Body of pancreas (tissue), 4 donors: ENCODE results near the gene AOC1. TPM values are rescaled to one million over a fixed set of nuclear protein-coding genes. Genes with fewer than 3 reads are reported as not detected.

ENCODE experiments used
- ATAC-seq: fragments of 150-250 bp; one replicate; pipeline ENCODE4 v1.9.1; 2016
- DNase-seq, 4 donors: peaks; one replicate each; pipeline ENCODE4 v3.0.0-alpha.2; 2019
- H3K27ac ChIP-seq, 4 donors: fragments of 200-600 bp; sonication (generic); 1 replicate in 3 of 4; 2 replicates in 1 of 4; pipeline versions ENCODE4 v1.5.1 to v1.6.1; 2016 to 2019; ENCODE audit warnings: mild to moderate bottlenecking in 1 of 4, mixed read lengths in 1 of 4, moderate library complexity in 1 of 4
- H3K27me3 ChIP-seq, 2 donors: fragments of 200-600 bp; sonication (generic); one replicate each; pipeline ENCODE4 v1.6.0; 2016; ENCODE audit warnings: mild to moderate bottlenecking in 1 of 2
- H3K36me3 ChIP-seq, 2 donors: fragments of 200-600 bp; sonication (generic); replicated peaks in 1 of 2; 2 replicates each; pipeline ENCODE4 v1.5.1; 2016; ENCODE audit warnings: low read depth in 2 of 2; ENCODE audit not compliant: insufficient read depth in 1 of 2
- H3K4me1 ChIP-seq: fragments of 200-600 bp; sonication (generic); one replicate; pipeline ENCODE4 v1.6.0; 2016
- H3K4me3 ChIP-seq, 2 donors: fragments of 200-600 bp; sonication (generic); 1 replicate in 1 of 2; 2 replicates in 1 of 2; pipeline ENCODE4 v1.5.1; 2016 to 2019
- H3K9me3 ChIP-seq, 3 donors: fragments of 200-600 bp; sonication (generic); 1 replicate in 2 of 3; 2 replicates in 1 of 3; pipeline ENCODE4 v1.5.1; 2016
- CTCF ChIP-seq, 7 experiments: fragments of 450-650 bp in 4 of 7; fragments of 200-600 bp in 3 of 7; sonication (generic) in 3 of 7; IDR thresholded peaks; one replicate each; pipeline ENCODE4 v1.5.1; 2016 to 2019; ENCODE audit warnings: antibody characterized with exemption in 7 of 7
- POLR2A ChIP-seq, 3 donors: fragments of 450-650 bp; IDR thresholded peaks; one replicate each; pipeline ENCODE4 v1.6.1; 2016; ENCODE audit warnings: antibody characterized with exemption in 3 of 3, mild to moderate bottlenecking in 2 of 3
- WGBS, 2 donors: methylation state at CpG; one replicate each; pipeline ENCODE4 v1.1.5; 2017; 5-methylcytosine and 5-hydroxymethylcytosine counted together
- intact Hi-C: fragments of 100-400 bp; cut with DNase I; formaldehyde crosslinking; loops from one replicate; pipeline ENCODE4 v1.15.1; 2023
- total RNA-seq, 2 donors: library from RNA; depleted of rRNA; stranded (reverse); fragments of >200 nt; gene quantifications; one replicate each; pipeline ENCODE4 v1.1.0, GENCODE V29; 2016

The AOC1 gene
- total RNA-seq, 2 donors from 2014 or later, result 1.6 TPM; not detected in 1

DNA sequence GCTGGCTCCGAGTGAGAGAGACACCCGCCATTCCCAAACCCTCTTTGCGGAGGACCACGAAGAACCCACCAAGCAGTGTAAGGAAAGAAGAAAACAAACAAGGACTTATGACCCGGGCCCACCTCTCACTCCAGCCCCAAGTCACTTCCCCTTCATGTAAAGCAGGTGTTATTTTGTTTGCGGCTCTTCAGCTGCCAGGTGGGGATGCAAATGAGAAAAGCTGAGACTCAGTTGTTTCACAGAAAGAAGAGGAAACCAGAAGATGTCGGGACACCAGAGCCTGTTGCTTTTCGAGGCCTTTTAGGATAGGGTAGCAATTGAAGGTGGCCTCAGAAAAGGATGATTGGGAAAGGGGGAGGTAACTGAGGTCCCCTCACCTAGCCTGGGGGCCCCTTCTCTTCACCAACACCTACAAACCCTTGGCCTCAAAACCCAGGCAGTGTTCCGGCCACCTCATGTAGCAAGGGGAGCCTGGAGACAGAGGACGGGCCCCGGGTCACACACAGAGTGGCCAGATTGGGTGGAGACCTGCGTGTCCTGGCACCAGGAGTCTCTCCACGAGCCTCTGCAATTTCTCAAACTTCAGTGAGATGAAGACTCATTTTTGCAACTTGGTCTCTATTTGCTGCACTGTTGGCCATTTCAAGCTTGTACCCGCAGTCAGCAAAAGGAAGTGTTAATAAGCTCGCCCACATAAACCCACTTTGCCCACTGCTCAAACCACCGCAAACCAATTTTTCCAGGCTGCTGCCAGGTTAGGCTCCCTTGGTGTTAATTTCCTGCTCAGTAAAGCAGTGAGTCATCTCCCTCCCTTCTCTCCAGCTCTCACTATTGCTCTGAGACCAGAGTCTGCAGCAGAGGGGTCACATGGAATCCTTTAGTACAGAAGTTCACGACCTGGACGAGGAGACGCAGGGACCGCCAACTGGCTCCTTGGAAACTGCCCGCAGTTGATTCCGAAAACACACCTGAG lies 45.5 kb downstream of the AOC1 start:
- Histone ChIP-seq H3K9me3 (peaks cover 0 to 12% (median 0%) of the 10 kb centered on the region in 3 donors), H3K27me3 (no peaks in the 10 kb centered on the region), H3K36me3 (no peaks in the 10 kb centered on the region), H3K4me1 (peaks cover 27% of the 10 kb centered on the region), H3K27ac (no peak overlapping the region), H3K4me3 (no peak overlapping the region)
- no peak for ATAC-seq
- DNase-seq, result no peak
- intact Hi-C loops, result loop anchor here (5.0 to 10.0 kb wide), 2 partner anchors 90 to 217 kb away; no protein-coding TSS in a partner anchor
- TF ChIP-seq POLR2A (IDR thresholded peaks at IDR 0.05) (no peak), CTCF (IDR thresholded peaks at IDR 0.05) (no peak)
- 42 to 44% methylated on average over 20 to 22 of the region's 22 CpGs for WGBS, 2 donors

DNA sequence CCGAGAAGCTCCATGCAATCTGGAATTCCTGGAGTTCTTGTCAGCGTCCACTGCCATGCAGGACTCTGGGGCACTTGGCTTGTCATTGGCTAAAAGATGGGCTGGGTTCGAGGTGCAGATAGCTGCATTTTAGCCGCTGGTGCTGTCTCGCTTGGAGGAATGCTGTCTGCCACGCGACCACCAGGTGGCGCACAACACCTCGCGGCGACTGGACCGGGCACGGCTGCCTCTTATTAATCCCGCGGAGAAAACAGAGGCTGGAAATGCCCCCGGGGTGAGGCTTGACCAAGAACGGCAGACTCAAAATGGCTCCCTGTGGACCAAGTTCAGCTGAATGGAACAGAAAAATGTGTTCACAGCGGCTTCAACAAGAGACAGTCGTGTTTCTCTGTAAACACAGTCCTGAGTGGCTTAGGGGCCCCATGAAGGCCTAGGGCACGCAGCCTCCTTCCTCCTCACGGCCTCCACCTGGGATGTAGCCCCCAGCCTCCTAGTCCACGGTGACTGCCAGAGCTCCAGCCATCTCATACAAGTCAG lies 46.2 kb downstream of the AOC1 start:
- Histone ChIP-seq H3K27me3 (no peaks in the 10 kb centered on the region), H3K27ac (no peak overlapping the region), H3K9me3 (peaks cover 0 to 6% (median 0%) of the 10 kb centered on the region in 3 donors), H3K4me1 (peaks cover 28% of the 10 kb centered on the region), H3K36me3 (no peaks in the 10 kb centered on the region), H3K4me3 (no peak overlapping the region)
- TF ChIP-seq CTCF (IDR thresholded peaks at IDR 0.05) (peak; percentile 84 to 97 (median 91)), POLR2A (IDR thresholded peaks at IDR 0.05) (no peak)
- 8% methylated on average over 6 to 22 of the region's 22 CpGs for WGBS, 2 donors
- ATAC-seq, result peak; percentile 63
- intact Hi-C loops, result loop anchor here (5.0 to 10.0 kb wide), 2 partner anchors 89 to 216 kb away; no protein-coding TSS in a partner anchor
- DNase-seq, result peak; percentile 76 to 81 (median 76)

DNA sequence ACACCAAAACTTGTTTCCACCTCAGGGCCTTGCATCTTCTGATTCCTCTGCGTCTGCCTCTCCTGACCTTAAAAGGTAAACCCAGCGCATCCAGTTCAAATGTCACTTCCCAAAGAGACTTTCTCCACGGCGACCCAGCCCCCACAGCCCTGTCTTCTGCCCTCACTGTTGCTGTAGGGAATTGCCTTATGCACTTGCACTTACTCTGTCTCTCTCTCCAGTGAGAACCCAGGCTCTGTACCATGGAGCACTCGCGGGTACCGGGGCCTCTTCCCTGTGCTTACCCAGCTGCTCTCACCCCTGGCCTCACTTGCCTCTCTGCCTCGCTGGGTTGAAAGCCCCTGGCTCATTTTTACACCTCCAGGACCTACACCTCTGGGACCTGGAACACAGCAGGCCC lies 48.4 kb downstream of the AOC1 start:
- Histone ChIP-seq H3K4me1 (peaks cover 34% of the 10 kb centered on the region), H3K36me3 (no peaks in the 10 kb centered on the region), H3K4me3 (no peak overlapping the region), H3K27ac (peak overlapping the region in 3 of 4 donors; percentile 46 to 75 (median 61)), H3K9me3 (no peaks in the 10 kb centered on the region), H3K27me3 (no peaks in the 10 kb centered on the region)
- TF ChIP-seq CTCF (IDR thresholded peaks at IDR 0.05) (no peak), POLR2A (IDR thresholded peaks at IDR 0.05) (no peak)
- DNase-seq (no peak), ATAC-seq (no peak)
- intact Hi-C loops, result no loop called here
- 78 to 80% methylated on average over 8 of the region's 8 CpGs for WGBS, 2 donors

DNA sequence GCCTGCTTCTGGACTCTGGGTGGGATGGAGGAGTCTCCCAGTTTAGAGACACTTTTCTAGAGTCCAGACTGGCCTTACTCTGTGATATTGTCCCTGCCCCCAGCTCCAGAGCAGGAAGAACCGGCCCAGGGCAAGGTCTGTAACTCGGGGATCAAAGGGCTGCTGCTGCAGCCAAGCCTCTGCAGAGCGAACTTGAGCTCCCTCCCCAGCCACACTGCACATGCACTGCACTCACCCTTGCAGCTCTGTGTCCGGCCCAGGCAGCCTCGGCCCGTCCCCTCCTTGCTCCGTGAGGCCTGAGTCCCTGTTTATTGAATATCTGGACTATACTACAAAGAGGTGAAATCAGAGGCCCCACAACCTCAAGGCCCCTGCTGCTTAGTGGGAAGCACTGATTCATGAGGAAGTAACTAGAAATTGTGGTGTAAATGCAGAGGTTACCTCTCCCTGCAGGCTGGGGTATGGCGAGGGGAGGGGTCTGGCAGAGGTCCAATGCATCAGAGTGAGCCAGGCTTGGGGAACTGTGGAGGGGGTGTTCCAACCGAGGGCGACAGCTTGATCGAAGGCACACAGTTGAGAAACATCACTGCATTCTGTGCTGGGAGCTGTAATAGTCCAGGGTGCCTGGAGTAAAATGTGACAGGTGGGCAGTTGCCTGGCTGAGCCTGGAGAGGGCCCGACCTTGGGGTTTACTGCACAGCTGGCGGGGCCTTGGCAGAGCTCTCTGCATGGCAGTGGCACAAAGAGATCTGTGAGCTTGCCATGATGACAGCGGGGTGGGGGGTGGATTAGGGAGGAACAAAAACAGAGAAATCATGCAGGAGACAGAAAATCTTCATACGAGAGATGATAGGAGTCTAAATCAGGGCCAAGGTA lies 49.1 kb downstream of the AOC1 start:
- Histone ChIP-seq H3K9me3 (no peaks in the 10 kb centered on the region), H3K27me3 (no peaks in the 10 kb centered on the region), H3K27ac (peak overlapping the region in 3 of 4 donors; percentile 46 to 75 (median 61)), H3K4me3 (no peak overlapping the region), H3K36me3 (no peaks in the 10 kb centered on the region), H3K4me1 (peaks cover 34% of the 10 kb centered on the region)
- ATAC-seq (peak; percentile 25), DNase-seq (peak; percentile 41 to 63 (median 58))
- WGBS, 2 donors, result 34 to 42% methylated on average over 10 to 15 of the region's 15 CpGs
- intact Hi-C loops, result no loop called here
- TF ChIP-seq POLR2A (IDR thresholded peaks at IDR 0.05), result no peak
- TF ChIP-seq CTCF (IDR thresholded peaks at IDR 0.05), result no peak
